ENCODE results near the gene ATG4B.

The ATG4B gene

DNA sequence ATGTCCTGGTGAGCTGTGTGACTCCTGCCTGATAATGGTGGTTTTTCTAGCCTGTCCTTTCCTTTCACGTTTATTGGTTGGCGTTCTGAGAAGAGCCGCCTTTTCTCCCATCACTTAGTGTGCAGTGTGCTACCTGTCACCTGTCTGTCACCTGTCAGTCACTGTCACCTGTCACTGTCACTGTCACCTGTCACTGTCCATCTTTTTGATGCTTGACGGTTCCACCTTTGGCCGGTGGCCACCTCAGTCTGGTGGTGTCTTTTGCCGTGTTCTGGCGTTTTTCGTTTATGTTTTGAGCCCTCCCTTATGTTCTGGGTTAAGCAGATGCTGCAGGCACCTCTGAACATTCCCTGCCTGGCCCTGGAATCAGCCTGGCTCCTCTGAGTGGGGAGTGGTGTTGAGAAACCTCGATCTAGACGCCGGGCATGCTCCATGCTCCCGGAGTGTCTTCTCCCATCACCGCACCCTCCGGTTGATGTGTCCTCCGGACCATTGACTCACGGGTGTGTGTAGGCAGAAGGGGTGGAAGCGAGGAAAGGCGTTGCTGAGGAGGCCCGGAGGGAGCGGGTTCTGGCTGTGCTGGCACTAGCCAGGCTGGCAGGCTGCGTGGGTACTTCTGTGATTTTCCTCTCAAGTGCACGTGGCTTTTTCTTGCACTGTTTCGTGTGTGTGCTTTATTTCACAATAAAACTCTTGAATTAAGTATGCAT lies 28.4 kb downstream of the ATG4B start:
- Histone ChIP-seq H3K27me3 (ENCODE audit: insufficient read depth, low read length) (no peaks in the 10 kb centered on the region), H3K4me3 (ENCODE audit: low read depth, low read length, poor library complexity, severe bottlenecking) (no peak overlapping the region), H2AFZ (ENCODE audit: low read length) (no peak overlapping the region), H4K20me1 (ENCODE audit: insufficient read depth, low read length) (no peaks in the 10 kb centered on the region), H3K4me2 (ENCODE audit: low read length) (no peak overlapping the region), H3K27ac (ENCODE audit: low read depth, low read length, poor library complexity, severe bottlenecking) (no peak overlapping the region), H3K9ac (ENCODE audit: low read length) (no peak overlapping the region), H3K9me3 (ENCODE audit: low read length) (no peaks in the 10 kb centered on the region), H3K79me2 (ENCODE audit: insufficient read depth, low read length) (no peaks in the 10 kb centered on the region), H3K36me3 (ENCODE audit: insufficient read depth, low read length) (peaks cover 58% of the 10 kb centered on the region), H3F3A (ENCODE audit: insufficient read depth, low read length) (no peaks in the 10 kb centered on the region), H3K4me1 (ENCODE audit: insufficient read depth, low read length, severe bottlenecking) (no peaks in the 10 kb centered on the region), H3K9me2 (ENCODE audit: low read depth, low read length) (no peaks in the 10 kb centered on the region)
- TF ChIP-seq EZH2 (IDR thresholded peaks at IDR 0.05; ENCODE audit: borderline replicate concordance, low read length), result no peak
- TF ChIP-seq, protein P1, sequence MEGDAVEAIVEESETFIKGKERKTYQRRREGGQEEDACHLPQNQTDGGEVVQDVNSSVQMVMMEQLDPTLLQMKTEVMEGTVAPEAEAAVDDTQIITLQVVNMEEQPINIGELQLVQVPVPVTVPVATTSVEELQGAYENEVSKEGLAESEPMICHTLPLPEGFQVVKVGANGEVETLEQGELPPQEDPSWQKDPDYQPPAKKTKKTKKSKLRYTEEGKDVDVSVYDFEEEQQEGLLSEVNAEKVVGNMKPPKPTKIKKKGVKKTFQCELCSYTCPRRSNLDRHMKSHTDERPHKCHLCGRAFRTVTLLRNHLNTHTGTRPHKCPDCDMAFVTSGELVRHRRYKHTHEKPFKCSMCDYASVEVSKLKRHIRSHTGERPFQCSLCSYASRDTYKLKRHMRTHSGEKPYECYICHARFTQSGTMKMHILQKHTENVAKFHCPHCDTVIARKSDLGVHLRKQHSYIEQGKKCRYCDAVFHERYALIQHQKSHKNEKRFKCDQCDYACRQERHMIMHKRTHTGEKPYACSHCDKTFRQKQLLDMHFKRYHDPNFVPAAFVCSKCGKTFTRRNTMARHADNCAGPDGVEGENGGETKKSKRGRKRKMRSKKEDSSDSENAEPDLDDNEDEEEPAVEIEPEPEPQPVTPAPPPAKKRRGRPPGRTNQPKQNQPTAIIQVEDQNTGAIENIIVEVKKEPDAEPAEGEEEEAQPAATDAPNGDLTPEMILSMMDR (IDR thresholded peaks at IDR 0.05; ENCODE audit: low read length), result no peak

GRCh38 chr2:241666627-241667400 lies 29.3 kb downstream of the ATG4B start:
- TF ChIP-seq, protein P1 (IDR thresholded peaks at IDR 0.05; ENCODE audit: low read length), result no peak
- TF ChIP-seq EZH2 (IDR thresholded peaks at IDR 0.05; ENCODE audit: borderline replicate concordance, low read length), result no peak
- Histone ChIP-seq H3K9me3 (ENCODE audit: low read length) (no peaks in the 10 kb centered on the region), H3K27me3 (ENCODE audit: insufficient read depth, low read length) (no peaks in the 10 kb centered on the region), H3K4me2 (ENCODE audit: low read length) (no peak overlapping the region), H3K4me1 (ENCODE audit: insufficient read depth, low read length, severe bottlenecking) (no peaks in the 10 kb centered on the region), H4K20me1 (ENCODE audit: insufficient read depth, low read length) (no peaks in the 10 kb centered on the region), H3K9me2 (ENCODE audit: low read depth, low read length) (no peaks in the 10 kb centered on the region), H3F3A (ENCODE audit: insufficient read depth, low read length) (no peaks in the 10 kb centered on the region), H3K4me3 (ENCODE audit: low read depth, low read length, poor library complexity, severe bottlenecking) (no peak overlapping the region), H3K79me2 (ENCODE audit: insufficient read depth, low read length) (no peaks in the 10 kb centered on the region), H3K36me3 (ENCODE audit: insufficient read depth, low read length) (peaks cover 59% of the 10 kb centered on the region), H2AFZ (ENCODE audit: low read length) (no peak overlapping the region), H3K27ac (ENCODE audit: low read depth, low read length, poor library complexity, severe bottlenecking) (no peak overlapping the region), H3K9ac (ENCODE audit: low read length) (no peak overlapping the region)

DNA sequence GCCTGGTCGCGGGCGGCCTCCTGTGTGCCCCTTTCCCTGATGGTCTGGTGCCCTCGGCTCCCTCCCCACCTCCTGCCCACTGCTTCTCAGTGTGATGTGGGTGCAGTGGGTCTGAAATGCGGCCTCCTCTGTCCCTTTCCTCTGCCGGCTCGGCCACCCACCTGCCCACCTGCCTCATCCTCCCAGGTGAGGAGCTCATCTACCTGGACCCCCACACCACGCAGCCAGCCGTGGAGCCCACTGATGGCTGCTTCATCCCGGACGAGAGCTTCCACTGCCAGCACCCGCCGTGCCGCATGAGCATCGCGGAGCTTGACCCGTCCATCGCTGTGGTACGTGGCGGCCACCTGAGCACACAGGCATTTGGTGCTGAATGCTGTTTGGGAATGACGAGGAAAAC lies 30.9 kb downstream of the ATG4B start:
- Histone ChIP-seq H2AFZ (ENCODE audit: low read length) (no peak overlapping the region), H3K27ac (ENCODE audit: low read depth, low read length, poor library complexity, severe bottlenecking) (no peak overlapping the region), H3K36me3 (ENCODE audit: insufficient read depth, low read length) (peaks cover 62% of the 10 kb centered on the region), H3F3A (ENCODE audit: insufficient read depth, low read length) (no peaks in the 10 kb centered on the region), H3K9ac (ENCODE audit: low read length) (no peak overlapping the region), H3K4me2 (ENCODE audit: low read length) (no peak overlapping the region), H3K4me1 (ENCODE audit: insufficient read depth, low read length, severe bottlenecking) (no peaks in the 10 kb centered on the region), H3K27me3 (ENCODE audit: insufficient read depth, low read length) (no peaks in the 10 kb centered on the region), H3K9me2 (ENCODE audit: low read depth, low read length) (no peaks in the 10 kb centered on the region), H4K20me1 (ENCODE audit: insufficient read depth, low read length) (no peaks in the 10 kb centered on the region), H3K9me3 (ENCODE audit: low read length) (no peaks in the 10 kb centered on the region), H3K79me2 (ENCODE audit: insufficient read depth, low read length) (no peaks in the 10 kb centered on the region), H3K4me3 (ENCODE audit: low read depth, low read length, poor library complexity, severe bottlenecking) (no peak overlapping the region)
- TF ChIP-seq, protein P1 (IDR thresholded peaks at IDR 0.05; ENCODE audit: low read length), result no peak
- TF ChIP-seq EZH2 (IDR thresholded peaks at IDR 0.05; ENCODE audit: borderline replicate concordance, low read length), result no peak
